K562 (cell line): ENCODE measurements around the gene NDUFAF2.

Source experiments
- DIDO1 ChIP-seq: fragments of 450-650 bp; IDR thresholded peaks from 2 replicates; pipeline ENCODE4 v1.6.1; 2016; ENCODE audit warnings: low read depth, missing biosample characterization, missing genetic modification characterization
- MTF1 ChIP-seq: fragments of 250-450 bp; sonication (Bioruptor Pico); IDR thresholded peaks from 2 replicates; pipeline ENCODE4 v1.9.0; 2021; ENCODE audit warnings: moderate library complexity, mild to moderate bottlenecking, inconsistent platforms, borderline replicate concordance
- TF ChIP-seq, protein P1 (sequence below), 2 experiments: fragments of 450-650 bp in 1 of 2; sonication (generic) in 1 of 2; formaldehyde crosslinking; conservative IDR thresholded peaks; 2 replicates each; pipeline versions ENCODE4 v1.4.0 to v1.8.1; 2020 to 2022; ENCODE audit warnings: mild to moderate bottlenecking in 1 of 2, missing genetic modification reagents in 1 of 2
- TF ChIP-seq, protein P2 (sequence below), 3 experiments: IDR thresholded peaks in 2 of 3; conservative IDR thresholded peaks in 1 of 3; 2 replicates each; pipeline ENCODE4 v1.5.1; 2011 to 2012; ENCODE audit warnings: low read length in 3 of 3, mild to moderate bottlenecking in 3 of 3, control low read depth in 2 of 3, improper control_type of control experiment in 1 of 3, inconsistent platforms in 1 of 3, low read depth in 1 of 3, mixed read lengths in 1 of 3, moderate library complexity in 1 of 3; ENCODE audit not compliant: insufficient read depth in 2 of 3

DNA sequence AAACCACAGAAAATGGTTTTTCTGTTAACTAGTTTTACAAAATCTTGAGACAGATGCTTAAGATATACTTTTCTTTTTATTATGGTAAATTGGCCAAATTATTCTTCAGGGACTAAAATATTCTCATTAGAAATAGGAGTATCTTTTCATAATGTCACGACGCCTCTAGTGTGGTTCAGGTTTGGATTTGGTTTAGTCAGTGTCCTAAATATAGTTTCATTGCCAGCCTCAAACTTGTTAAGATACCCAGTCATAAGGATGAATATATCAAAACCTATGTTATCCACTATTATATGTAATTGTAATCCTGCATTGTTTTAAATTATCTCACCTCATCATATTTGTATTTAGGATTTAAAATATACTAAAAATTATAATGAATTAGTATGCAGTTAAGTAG lies 13.7 kb downstream of the NDUFAF2 start:
- TF ChIP-seq, protein P1, sequence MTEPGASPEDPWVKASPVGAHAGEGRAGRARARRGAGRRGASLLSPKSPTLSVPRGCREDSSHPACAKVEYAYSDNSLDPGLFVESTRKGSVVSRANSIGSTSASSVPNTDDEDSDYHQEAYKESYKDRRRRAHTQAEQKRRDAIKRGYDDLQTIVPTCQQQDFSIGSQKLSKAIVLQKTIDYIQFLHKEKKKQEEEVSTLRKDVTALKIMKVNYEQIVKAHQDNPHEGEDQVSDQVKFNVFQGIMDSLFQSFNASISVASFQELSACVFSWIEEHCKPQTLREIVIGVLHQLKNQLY (CRISPR knock-in tag; conservative IDR thresholded peaks at IDR 0.05), result no peak
- no peak for TF ChIP-seq MTF1 (CRISPR knock-in tag)
- TF ChIP-seq DIDO1 (tag), result no peak
- TF ChIP-seq, protein P2, sequence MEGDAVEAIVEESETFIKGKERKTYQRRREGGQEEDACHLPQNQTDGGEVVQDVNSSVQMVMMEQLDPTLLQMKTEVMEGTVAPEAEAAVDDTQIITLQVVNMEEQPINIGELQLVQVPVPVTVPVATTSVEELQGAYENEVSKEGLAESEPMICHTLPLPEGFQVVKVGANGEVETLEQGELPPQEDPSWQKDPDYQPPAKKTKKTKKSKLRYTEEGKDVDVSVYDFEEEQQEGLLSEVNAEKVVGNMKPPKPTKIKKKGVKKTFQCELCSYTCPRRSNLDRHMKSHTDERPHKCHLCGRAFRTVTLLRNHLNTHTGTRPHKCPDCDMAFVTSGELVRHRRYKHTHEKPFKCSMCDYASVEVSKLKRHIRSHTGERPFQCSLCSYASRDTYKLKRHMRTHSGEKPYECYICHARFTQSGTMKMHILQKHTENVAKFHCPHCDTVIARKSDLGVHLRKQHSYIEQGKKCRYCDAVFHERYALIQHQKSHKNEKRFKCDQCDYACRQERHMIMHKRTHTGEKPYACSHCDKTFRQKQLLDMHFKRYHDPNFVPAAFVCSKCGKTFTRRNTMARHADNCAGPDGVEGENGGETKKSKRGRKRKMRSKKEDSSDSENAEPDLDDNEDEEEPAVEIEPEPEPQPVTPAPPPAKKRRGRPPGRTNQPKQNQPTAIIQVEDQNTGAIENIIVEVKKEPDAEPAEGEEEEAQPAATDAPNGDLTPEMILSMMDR (IDR thresholded peaks at IDR 0.05 in 2 of 3, conservative IDR thresholded peaks at IDR 0.05 in 1 of 3; ENCODE audit: insufficient read depth in 2 of 3, low read depth in 1 of 3, low read length in 3 of 3), result no peak
